Ectodermal cell (in vitro differentiated cells): ENCODE results near the gene SRP72. TPM values are rescaled to one million over a fixed set of nuclear protein-coding genes. Genes with fewer than 3 reads are reported as not detected.

Experiments
- H3K27ac ChIP-seq: 2 replicates; pipeline ENCODE4 v1.7.0; 2013; ENCODE audit warnings: mild to moderate bottlenecking, low read depth, low read length; ENCODE audit not compliant: insufficient read depth, poor library complexity, severe bottlenecking
- H3K27me3 ChIP-seq: 2 replicates; pipeline ENCODE4 v1.7.0; 2013; ENCODE audit warnings: mild to moderate bottlenecking, low read length; ENCODE audit not compliant: insufficient read depth, control insufficient read depth, poor library complexity, severe bottlenecking
- H3K36me3 ChIP-seq: one replicate; pipeline ENCODE4 v1.7.0; 2013; ENCODE audit warnings: low read length; ENCODE audit not compliant: control insufficient read depth, insufficient read depth
- H3K4me1 ChIP-seq: one replicate; pipeline ENCODE4 v1.7.0; 2013; ENCODE audit warnings: low read length; ENCODE audit not compliant: control insufficient read depth, insufficient read depth
- H3K4me3 ChIP-seq: 2 replicates; pipeline ENCODE4 v1.7.0; 2013; ENCODE audit warnings: low read depth, low read length, control low read depth; ENCODE audit not compliant: insufficient read depth
- H3K9me3 ChIP-seq: 2 replicates; pipeline ENCODE4 v1.7.0; 2013; ENCODE audit warnings: mild to moderate bottlenecking, low read length, moderate library complexity; ENCODE audit not compliant: control insufficient read depth
- WGBS, 2 experiments: methylation state at CpG; one replicate each; pipeline ENCODE4 v1.1.7; 2013; ENCODE audit warnings: missing lambda C conversion rate in 2 of 2; 5-methylcytosine and 5-hydroxymethylcytosine counted together
- polyA plus RNA-seq, 4 experiments: library from polyadenylated mRNA; stranded (reverse); fragments of 50-300 nt; gene quantifications; one replicate each; pipeline ENCODE4 v1.2.3, GENCODE V29; 2013

Gene SRP72, protein sequence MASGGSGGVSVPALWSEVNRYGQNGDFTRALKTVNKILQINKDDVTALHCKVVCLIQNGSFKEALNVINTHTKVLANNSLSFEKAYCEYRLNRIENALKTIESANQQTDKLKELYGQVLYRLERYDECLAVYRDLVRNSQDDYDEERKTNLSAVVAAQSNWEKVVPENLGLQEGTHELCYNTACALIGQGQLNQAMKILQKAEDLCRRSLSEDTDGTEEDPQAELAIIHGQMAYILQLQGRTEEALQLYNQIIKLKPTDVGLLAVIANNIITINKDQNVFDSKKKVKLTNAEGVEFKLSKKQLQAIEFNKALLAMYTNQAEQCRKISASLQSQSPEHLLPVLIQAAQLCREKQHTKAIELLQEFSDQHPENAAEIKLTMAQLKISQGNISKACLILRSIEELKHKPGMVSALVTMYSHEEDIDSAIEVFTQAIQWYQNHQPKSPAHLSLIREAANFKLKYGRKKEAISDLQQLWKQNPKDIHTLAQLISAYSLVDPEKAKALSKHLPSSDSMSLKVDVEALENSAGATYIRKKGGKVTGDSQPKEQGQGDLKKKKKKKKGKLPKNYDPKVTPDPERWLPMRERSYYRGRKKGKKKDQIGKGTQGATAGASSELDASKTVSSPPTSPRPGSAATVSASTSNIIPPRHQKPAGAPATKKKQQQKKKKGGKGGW
- 129 TPM for polyA plus RNA-seq (2013, experiment 1 of 4)
- polyA plus RNA-seq (2013, experiment 2 of 4) = 131 TPM
- polyA plus RNA-seq (2013, experiment 3 of 4) = 103 TPM
- polyA plus RNA-seq (2013, experiment 4 of 4) = 114 TPM

DNA sequence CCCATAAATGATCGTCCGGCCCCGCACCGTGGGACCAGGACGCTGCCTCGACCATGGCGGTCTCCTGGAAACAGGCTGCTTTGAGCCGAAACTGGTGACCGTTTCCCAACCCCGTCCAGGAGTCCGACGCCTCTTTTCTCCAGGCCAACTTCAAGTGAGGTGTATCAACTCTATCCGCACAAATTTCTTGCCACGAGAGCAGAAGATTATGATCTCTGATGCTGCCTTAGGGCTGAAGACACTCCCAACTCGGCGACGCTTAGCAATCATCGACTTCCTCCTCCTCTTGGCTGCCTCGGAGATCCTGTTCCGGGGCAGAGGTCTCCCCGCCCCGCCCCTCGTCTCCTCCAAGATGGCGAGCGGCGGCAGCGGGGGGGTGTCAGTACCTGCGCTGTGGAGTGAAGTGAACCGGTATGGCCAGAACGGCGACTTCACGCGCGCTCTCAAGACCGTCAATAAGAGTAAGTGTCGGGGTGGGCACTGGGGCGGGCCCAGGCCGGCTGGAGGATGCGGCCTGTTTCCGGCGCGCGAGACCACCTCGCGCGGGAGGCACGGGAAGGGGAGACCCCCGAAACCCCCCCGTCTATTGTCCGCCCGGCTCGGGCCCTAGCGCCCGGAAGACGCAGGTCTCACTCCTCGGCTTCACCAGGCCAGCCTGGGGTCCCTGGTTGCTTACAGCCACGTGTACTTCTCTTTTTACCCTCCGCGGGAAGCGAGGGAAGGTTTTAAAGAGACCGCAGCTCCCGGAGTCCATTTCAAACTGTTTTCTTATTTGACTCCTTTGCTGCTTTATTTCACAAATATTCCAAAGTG, at the start of gene SRP72:
Gene SRP72, plus strand, starts transcription at position 334 of the 813 bp plus-strand sequence. Its CDS starts 19 bp downstream, at position 353.
- no peaks in the 10 kb centered on the region for H3K27me3 ChIP-seq
- H3K36me3 ChIP-seq = peaks cover 22% of the 10 kb centered on the region
- H3K4me1 ChIP-seq = peaks cover 7% of the 10 kb centered on the region
- no peaks in the 10 kb centered on the region for H3K9me3 ChIP-seq
- peak within 1 kb of the TSS; percentile 78 for H3K27ac ChIP-seq
- 0% methylated on average over 62 of the region's 62 CpGs for WGBS, 2 experiments
- H3K4me3 ChIP-seq = peak within 1 kb of the TSS; percentile 73

DNA sequence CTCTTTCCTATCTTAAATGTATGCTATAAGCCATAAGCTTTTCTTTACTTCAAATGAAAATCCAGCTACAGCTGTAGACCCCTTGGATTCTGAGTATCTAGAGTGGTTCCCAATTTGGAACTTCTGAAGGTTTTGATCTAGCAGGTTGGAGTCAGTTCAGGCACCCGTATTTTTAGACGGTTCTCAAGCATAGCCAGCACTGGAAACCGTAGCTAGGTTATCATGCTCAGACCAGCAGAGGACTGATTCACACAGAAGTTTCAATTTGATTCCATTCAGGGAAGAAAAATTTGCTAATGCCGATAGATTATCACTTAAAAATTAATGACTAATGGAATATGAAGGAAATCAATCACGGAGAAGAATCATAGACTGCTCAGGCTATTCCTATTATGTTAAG, 43.2 kb upstream of the SRP72 start:
- Histone ChIP-seq H3K36me3 (peaks cover 6% of the 10 kb centered on the region), H3K4me1 (peaks cover 3% of the 10 kb centered on the region), H3K9me3 (no peaks in the 10 kb centered on the region), H3K27ac (no peak overlapping the region), H3K4me3 (no peak overlapping the region), H3K27me3 (no peaks in the 10 kb centered on the region)
- WGBS, 2 experiments = 95 to 98% methylated on average over 5 of the region's 5 CpGs

GRCh38 chr4:56424697-56425514, 42.5 kb upstream of the SRP72 start:
- Histone ChIP-seq H3K4me1 (peaks cover 3% of the 10 kb centered on the region), H3K9me3 (no peaks in the 10 kb centered on the region), H3K36me3 (peaks cover 6% of the 10 kb centered on the region), H3K27me3 (no peaks in the 10 kb centered on the region), H3K27ac (no peak overlapping the region), H3K4me3 (no peak overlapping the region)
- WGBS, 2 experiments = 88% methylated on average over 3 to 5 of the region's 5 CpGs

- Histone ChIP-seq H3K4me3 (no peak overlapping the region), H3K27ac (no peak overlapping the region), H3K4me1 (peaks cover 3% of the 10 kb centered on the region), H3K36me3 (peaks cover 6% of the 10 kb centered on the region), H3K27me3 (no peaks in the 10 kb centered on the region), H3K9me3 (no peaks in the 10 kb centered on the region)
- WGBS, 2 experiments = 37 to 49% methylated on average over 3 of the region's 3 CpGs
Measured at GRCh38 chr4:56425518-56425917, 41.9 kb upstream of the SRP72 start.

DNA sequence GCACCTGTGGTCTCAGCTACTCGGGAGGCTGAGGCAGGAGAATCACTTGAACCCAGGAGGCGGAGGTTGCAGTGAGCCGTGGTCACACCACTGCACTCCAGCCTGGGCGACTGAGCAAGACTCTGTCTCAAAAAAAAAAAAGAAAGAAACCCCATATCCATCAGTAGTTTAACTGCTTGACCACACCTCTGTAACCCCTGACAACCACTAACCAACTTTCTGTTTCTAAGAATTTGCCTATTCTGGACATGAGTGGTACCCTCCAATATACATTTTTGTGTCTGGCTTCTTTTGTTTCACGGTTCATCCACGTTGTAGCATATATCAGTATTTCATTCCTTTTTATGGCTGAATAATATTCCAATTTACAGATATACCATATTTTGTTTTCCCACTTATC, 41.1 kb upstream of the SRP72 start:
- 94 to 97% methylated on average over 6 of the region's 6 CpGs for WGBS, 2 experiments
- H3K4me3 ChIP-seq = no peak overlapping the region
- H3K9me3 ChIP-seq = no peaks in the 10 kb centered on the region
- no peaks in the 10 kb centered on the region for H3K27me3 ChIP-seq
- no peak overlapping the region for H3K27ac ChIP-seq
- peaks cover 4% of the 10 kb centered on the region for H3K36me3 ChIP-seq
- peaks cover 3% of the 10 kb centered on the region for H3K4me1 ChIP-seq

- Histone ChIP-seq H3K36me3 (no peaks in the 10 kb centered on the region), H3K4me3 (no peak overlapping the region), H3K27me3 (no peaks in the 10 kb centered on the region), H3K9me3 (no peaks in the 10 kb centered on the region), H3K4me1 (peaks cover 3% of the 10 kb centered on the region), H3K27ac (no peak overlapping the region)
- WGBS, 2 experiments = 94% methylated on average over 1 of the region's 1 CpG
Measured at GRCh38 chr4:56427179-56427578, 40.2 kb upstream of the SRP72 start.

GRCh38 chr4:56430203-56430602, 37.2 kb upstream of the SRP72 start:
- Histone ChIP-seq H3K9me3 (no peaks in the 10 kb centered on the region), H3K4me1 (peaks cover 3% of the 10 kb centered on the region), H3K4me3 (no peak overlapping the region), H3K27me3 (no peaks in the 10 kb centered on the region), H3K36me3 (no peaks in the 10 kb centered on the region), H3K27ac (no peak overlapping the region)
- 90 to 100% methylated on average over 2 of the region's 2 CpGs for WGBS, 2 experiments

- Histone ChIP-seq H3K27me3 (no peaks in the 10 kb centered on the region), H3K4me3 (peak overlapping the region; percentile 81), H3K36me3 (no peaks in the 10 kb centered on the region), H3K9me3 (no peaks in the 10 kb centered on the region), H3K27ac (no peak overlapping the region), H3K4me1 (no peaks in the 10 kb centered on the region)
Measured at GRCh38 chr4:56433280-56433679, 34.1 kb upstream of the SRP72 start.

- Histone ChIP-seq H3K27ac (peak overlapping the region; percentile 86), H3K4me1 (peaks cover 5% of the 10 kb centered on the region), H3K36me3 (no peaks in the 10 kb centered on the region), H3K9me3 (no peaks in the 10 kb centered on the region), H3K27me3 (no peaks in the 10 kb centered on the region), H3K4me3 (peak overlapping the region; percentile 81)
- 0% methylated on average over 14 to 15 of the region's 15 CpGs for WGBS, 2 experiments
Measured at GRCh38 chr4:56434599-56435139, 32.7 kb upstream of the SRP72 start.
